GM10266 (cell line): ENCODE data around the gene CTU2.

Experiments used
- DNase-seq: peaks from one replicate; pipeline ENCODE4 v3.0.0; 2012; ENCODE audit errors: extremely low spot score
- CTCF ChIP-seq: IDR thresholded peaks from 2 replicates; pipeline ENCODE4 v1.5.1; 2012; ENCODE audit warnings: mild to moderate bottlenecking, low read depth; ENCODE audit not compliant: control insufficient read depth, insufficient read depth; ENCODE audit errors: missing control alignments

The CTU2 gene

GRCh38 chr16:88702371-88703210, 3.7 kb upstream of the CTU2 start:
- TF ChIP-seq CTCF = no peak

GRCh38 chr16:88703486-88704309, 2.6 kb upstream of the CTU2 start:
- no peak for DNase-seq
- TF ChIP-seq CTCF = no peak

More at GRCh38 chr16:88702371-88703210, 3.7 kb upstream of the CTU2 start:
- DNase-seq = no peak

DNA sequence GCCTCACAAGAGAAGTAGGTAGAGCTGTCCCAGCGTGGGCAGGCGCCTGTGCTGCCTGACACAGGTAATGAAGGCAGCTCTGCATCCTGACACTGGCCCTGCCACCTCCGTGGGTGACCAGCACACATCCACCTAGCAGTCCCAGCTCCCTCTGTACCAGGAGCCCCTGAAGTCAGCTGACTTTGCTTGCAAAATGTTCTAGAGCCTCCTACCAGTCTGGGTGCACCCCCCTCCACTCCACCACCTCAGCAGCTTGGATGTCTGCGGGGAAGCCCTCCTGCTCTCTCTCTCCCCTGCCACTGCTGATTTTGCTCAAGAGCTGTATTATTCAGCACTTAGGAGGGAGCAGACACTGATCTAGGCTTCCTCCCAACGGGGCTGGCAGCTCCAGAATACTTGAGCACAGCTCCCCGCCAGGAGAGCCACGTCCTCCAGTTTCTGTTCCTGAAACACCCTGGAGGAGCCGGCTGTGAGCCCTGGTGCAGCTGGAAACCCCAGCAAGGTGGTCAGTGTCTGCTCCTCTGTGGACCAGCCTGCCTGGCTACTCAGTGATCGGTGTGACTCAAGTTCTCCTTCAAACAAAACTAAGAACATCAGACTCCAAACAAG, 1.1 kb upstream of the CTU2 start:
- no peak for DNase-seq
- TF ChIP-seq CTCF = no peak

DNA sequence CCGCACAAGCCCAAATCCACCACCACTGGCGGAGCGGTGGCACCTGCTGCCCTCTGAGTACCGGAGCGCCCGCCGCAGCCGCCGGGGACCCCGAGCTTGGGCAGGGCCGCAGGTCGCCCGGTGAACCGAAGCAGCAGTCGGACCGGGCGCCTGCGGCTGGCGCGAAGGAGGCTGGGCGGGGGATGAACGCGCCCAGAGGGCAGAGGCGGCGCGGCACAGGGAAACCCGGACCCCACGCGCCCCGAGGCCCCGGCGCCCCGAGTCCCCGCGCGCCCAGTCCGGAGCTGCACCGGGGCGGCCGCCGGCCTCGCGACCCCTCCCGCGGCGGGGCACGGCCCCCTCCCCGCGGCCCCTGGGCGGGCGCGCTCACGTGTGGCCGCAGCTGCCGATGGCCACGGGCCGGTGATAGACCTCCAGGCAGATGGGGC, 488 bp upstream of the CTU2 start:
- no peak for DNase-seq
- TF ChIP-seq CTCF = no peak

DNA sequence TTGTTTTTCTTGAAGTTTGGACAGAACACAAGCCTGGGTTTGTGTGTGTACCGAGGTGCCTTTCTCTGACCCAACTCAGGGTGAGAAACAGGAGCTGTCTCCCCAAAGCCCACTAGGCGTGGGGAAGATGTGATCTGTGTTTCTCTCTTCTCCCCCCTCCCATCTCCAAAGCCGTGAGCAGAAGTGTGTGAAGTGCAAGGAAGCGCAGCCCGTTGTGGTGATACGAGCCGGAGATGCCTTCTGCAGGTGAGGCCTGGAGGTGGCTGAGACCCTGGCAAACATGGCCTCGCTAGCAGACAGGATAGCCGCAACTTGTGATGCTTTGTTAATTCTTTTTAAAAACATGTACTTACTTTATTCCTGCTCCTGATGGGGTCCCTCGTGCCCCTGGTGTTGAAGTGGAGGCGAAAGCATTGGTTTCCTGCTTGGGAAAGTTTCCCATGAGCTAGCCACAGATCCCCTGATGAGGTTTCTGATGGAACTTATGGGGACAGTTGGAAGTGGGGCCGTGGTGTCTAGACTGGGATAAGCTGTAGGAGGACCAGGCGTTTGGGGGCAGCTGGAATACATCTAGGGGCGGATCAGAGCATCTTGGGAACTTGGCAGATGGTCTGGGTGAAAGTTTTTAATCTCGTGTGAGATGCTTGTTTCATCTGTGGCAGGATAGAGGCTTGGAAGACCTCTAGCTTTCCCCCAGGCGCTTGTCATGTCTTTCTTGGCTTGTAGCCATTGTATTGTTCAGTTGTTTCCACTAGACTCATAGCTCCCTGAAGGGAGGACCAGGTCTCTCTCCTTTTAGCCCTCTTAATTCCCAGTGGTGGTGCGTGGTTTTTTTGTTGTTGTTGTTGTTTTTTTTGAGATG, 893 bp downstream of the CTU2 start:
- no peak for DNase-seq
- no peak for TF ChIP-seq CTCF

GRCh38 chr16:88710556-88710955, 4.3 kb downstream of the CTU2 start:
- DNase-seq = no peak
- no peak for TF ChIP-seq CTCF
